GM20431 (cell line): ENCODE measurements around the gene SNN.

Experiments used
- in situ Hi-C: fragments of 300-500 bp; cut with MseI, MboI; formaldehyde crosslinking; loops from one replicate; pipeline ENCODE4 v1.15.0; 2020; ENCODE audit warnings: low sequenced_read_pairs; ENCODE audit not compliant: unreplicated experiment

SNN gene

GRCh38 chr16:11721781-11722467, 53.7 kb downstream of the SNN start:
- in situ Hi-C loops = no loop called here

GRCh38 chr16:11722468-11722808, 54.2 kb downstream of the SNN start:
- in situ Hi-C loops = no loop called here

- in situ Hi-C loops = no loop called here
These were observed 57.2 kb downstream of the SNN start for GRCh38 chr16:11725457-11725856.

- in situ Hi-C loops = no loop called here
These were observed 57.8 kb downstream of the SNN start for GRCh38 chr16:11726008-11726407.

- in situ Hi-C loops = no loop called here
These were observed 59.7 kb downstream of the SNN start for GRCh38 chr16:11727796-11728543.
